Measurements from ENCODE around the gene NXT2.
"Not testable (repeated sequence)": the region's sequence is repeated elsewhere in the genome, so short reads cannot be mapped to it uniquely, and the experiment has no call there.

NXT2 gene

GRCh38 chrX:109536439-109537323, at the start of gene NXT2:
Gene NXT2 (plus strand): TSS chrX:109536844. CDS start chrX:109537007, 163 bp downstream.
- DNase-seq = peak; percentile 89

- DNase-seq = no peak
These were observed 49.0 kb upstream of the NXT2 start for GRCh38 chrX:109487640-109488039.

DNA sequence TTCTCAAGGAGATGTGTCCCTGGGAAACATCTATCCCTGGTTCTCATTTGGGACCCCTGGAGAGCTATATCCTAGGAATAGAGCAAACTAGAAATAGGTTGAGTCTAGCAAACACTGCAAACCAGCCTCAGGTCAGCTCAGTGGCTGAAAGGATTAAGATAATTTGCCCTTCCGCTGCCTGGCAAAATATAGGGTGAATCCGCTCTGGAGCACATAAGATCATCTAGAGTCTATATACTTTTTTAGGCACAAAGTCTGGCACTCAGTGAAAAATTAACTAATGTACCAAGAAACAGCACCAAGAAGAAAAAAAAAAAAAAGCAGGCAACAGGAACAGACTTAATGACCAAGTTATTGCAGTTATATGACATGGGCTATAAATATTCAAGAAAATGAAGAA, 47.5 kb upstream of the NXT2 start:
- no peak for DNase-seq

GRCh38 chrX:109498434-109498833, 38.2 kb upstream of the NXT2 start:
- DNase-seq = no peak

- DNase-seq = no peak
These were observed 35.5 kb upstream of the NXT2 start for GRCh38 chrX:109501176-109501575.

- DNase-seq = no peak
These were observed 27.7 kb upstream of the NXT2 start for GRCh38 chrX:109508915-109509314.

DNA sequence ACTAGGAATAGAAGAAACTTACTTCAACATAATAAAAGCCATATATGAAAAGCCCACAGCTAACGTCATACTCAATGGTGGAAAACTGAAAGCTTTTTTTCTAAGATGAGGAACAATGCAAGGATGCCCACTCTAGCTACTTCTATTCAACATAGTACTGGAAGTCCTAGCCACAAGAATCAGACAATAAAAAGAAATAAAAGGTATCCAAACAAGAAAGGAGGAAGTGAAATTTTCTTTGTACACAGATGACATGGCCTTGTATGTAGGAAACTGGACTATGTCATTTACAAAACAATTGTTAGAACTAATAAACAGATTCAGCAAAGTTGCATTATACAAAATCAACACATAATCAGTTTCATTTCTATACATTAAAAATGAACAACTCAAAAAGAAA, 25.5 kb upstream of the NXT2 start:
- DNase-seq = no peak

DNA sequence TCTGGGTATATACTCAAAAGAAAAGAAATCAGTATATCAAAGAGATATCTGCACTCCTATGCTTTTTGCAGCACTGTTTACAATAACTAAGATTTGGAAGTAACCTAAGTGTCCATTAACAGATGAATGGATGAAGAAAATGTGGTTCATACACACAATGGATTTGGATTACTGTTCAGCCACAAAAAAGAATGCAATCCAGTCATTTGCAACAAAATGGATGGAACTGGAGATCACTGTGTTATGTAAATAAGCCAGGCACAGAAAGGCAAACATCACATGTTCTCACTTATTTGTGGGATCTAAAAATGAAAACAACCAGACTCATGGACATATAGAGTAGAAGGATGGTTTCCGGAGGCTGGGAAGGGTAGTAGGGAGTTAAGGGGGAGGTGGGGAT, 17.6 kb upstream of the NXT2 start:
- DNase-seq = no peak

GRCh38 chrX:109533005-109533404, 3.6 kb upstream of the NXT2 start:
- no peak for DNase-seq

- DNase-seq = no peak
These were observed 3.0 kb upstream of the NXT2 start for GRCh38 chrX:109533631-109534030.

- DNase-seq = no peak
These were observed 1.7 kb upstream of the NXT2 start for GRCh38 chrX:109534933-109535332.

- DNase-seq = no peak
These were observed 1.1 kb upstream of the NXT2 start for GRCh38 chrX:109535578-109535977.

- no peak for DNase-seq
These were observed 651 bp downstream of the NXT2 start for GRCh38 chrX:109537324-109537665.

GRCh38 chrX:109539007-109539406, 2.4 kb downstream of the NXT2 start:
- DNase-seq = not testable (repeated sequence)

- DNase-seq = no peak
These were observed 17.2 kb downstream of the NXT2 start for GRCh38 chrX:109553862-109554261.

DNA sequence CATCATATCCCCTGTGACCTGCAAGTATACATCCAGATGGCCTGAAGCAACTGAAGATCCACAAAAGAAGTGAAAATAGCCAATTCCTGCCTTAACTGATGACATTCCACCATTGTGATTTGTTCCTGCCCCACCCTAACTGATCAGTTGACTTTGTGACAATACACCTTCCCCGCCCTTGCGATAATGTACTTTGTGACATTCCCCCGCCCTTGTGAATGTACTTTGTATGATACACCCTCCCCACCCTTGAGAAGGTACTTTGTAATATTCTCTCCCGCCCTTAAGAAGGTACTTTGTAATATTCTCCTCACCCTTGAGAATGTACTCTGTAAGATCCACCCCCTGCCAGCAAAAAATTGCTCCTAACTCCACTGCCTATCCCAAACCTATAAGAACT, 39.4 kb downstream of the NXT2 start:
- not testable (repeated sequence) for DNase-seq

- DNase-seq = no peak
These were observed 40.4 kb downstream of the NXT2 start for GRCh38 chrX:109577055-109577454.

GRCh38 chrX:109578916-109579315, 42.3 kb downstream of the NXT2 start:
- DNase-seq = no peak

DNA sequence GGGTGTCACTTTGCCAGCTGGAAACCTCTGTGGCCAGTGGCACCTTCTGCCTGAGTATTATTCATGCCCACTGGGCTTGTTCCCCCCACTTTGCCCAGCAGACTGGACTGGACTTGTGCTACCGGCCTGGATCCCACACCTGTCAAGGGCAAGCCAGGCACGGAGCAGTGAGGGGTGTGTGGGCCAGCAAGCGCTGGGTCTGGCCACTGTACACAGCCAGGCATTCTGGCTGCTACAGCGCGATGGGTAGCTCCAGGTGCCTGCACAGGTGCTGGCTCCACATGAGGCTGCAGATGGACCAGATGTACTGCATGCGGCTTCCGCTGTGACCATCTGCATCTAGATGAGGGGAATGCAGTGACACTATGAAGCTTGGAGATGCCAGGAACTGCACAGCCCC, 48.8 kb downstream of the NXT2 start:
- no peak for DNase-seq

- no peak for DNase-seq
These were observed 53.5 kb downstream of the NXT2 start for GRCh38 chrX:109590176-109590575.

All from CD4-positive, alpha-beta T cell treated with Interferon gamma for 1 hour (primary cell).